GM15510 (cell line): Measurements from ENCODE around the gene PTPRK.

ENCODE experiments used
- POLR2A ChIP-seq: IDR thresholded peaks from 3 replicates; pipeline ENCODE4 v1.6.1; 2011; ENCODE audit warnings: borderline replicate concordance; ENCODE audit not compliant: insufficient read length; ENCODE audit errors: extremely low read depth

The PTPRK gene

GRCh38 chr6:127951172-127951917 is 569.1 kb downstream of the PTPRK start:
- no peak for TF ChIP-seq POLR2A

- no peak for TF ChIP-seq POLR2A
Observed at GRCh38 chr6:127950566-127951145, 569.7 kb downstream of the PTPRK start.

GRCh38 chr6:127949251-127949650 is 571.1 kb downstream of the PTPRK start:
- TF ChIP-seq POLR2A, result no peak

GRCh38 chr6:127946388-127946787 is 574.0 kb downstream of the PTPRK start:
- no peak for TF ChIP-seq POLR2A

GRCh38 chr6:127945434-127946097 is 574.8 kb downstream of the PTPRK start:
- TF ChIP-seq POLR2A, result no peak

- no peak for TF ChIP-seq POLR2A
Observed at GRCh38 chr6:127941228-127941627, 579.2 kb downstream of the PTPRK start.

GRCh38 chr6:127939442-127940066 is 580.8 kb downstream of the PTPRK start:
- TF ChIP-seq POLR2A, result no peak

GRCh38 chr6:127938701-127939100 is 581.7 kb downstream of the PTPRK start:
- no peak for TF ChIP-seq POLR2A

- no peak for TF ChIP-seq POLR2A
Observed at GRCh38 chr6:127937747-127938146, 582.7 kb downstream of the PTPRK start.

- TF ChIP-seq POLR2A, result no peak
Observed at GRCh38 chr6:127937102-127937501, 583.3 kb downstream of the PTPRK start.

- no peak for TF ChIP-seq POLR2A
Observed at GRCh38 chr6:127934956-127935355, 585.4 kb downstream of the PTPRK start.

GRCh38 chr6:127933852-127934840 is 586.3 kb downstream of the PTPRK start:
- TF ChIP-seq POLR2A, result no peak

- no peak for TF ChIP-seq POLR2A
Observed at GRCh38 chr6:127933137-127933536, 587.3 kb downstream of the PTPRK start.

GRCh38 chr6:127932708-127933107 is 587.7 kb downstream of the PTPRK start:
- TF ChIP-seq POLR2A, result no peak
